Gastroesophageal sphincter (tissue), 3 donors: ENCODE results near the gene DYDC1.

ENCODE experiments used
- CTCF ChIP-seq, 4 experiments: fragments of 200-600 bp in 2 of 4; fragments of 450-650 bp in 2 of 4; sonication (generic) in 1 of 4; IDR thresholded peaks; one replicate each; pipeline ENCODE4 v1.5.1; 2017 to 2019; ENCODE audit warnings: antibody characterized with exemption in 4 of 4, mild to moderate bottlenecking in 2 of 4, moderate library complexity in 2 of 4
- POLR2A ChIP-seq, 2 donors: fragments of 450-650 bp; IDR thresholded peaks; one replicate each; pipeline ENCODE4 v1.6.1; 2017; ENCODE audit warnings: antibody characterized with exemption in 2 of 2, mild to moderate bottlenecking in 2 of 2, moderate library complexity in 1 of 2
- POLR2AphosphoS5 ChIP-seq: sonication (generic); formaldehyde crosslinking; IDR thresholded peaks from one replicate; pipeline ENCODE4 v1.6.1; 2017; ENCODE audit warnings: antibody characterized with exemption

- TF ChIP-seq CTCF (IDR thresholded peaks at IDR 0.05) = no peak
- no peak for TF ChIP-seq POLR2A (IDR thresholded peaks at IDR 0.05)
- no peak for TF ChIP-seq POLR2AphosphoS5
Measured at GRCh38 chr10:80344276-80344675, 12.3 kb downstream of the DYDC1 start.
